HUES48 (cell line): ENCODE results near the gene DNAAF5.

Source experiments
- H3K27ac ChIP-seq: one replicate; pipeline ENCODE4 v1.7.0; 2013; ENCODE audit warnings: low read depth, low read length, inconsistent platforms
- H3K27me3 ChIP-seq: 2 replicates; pipeline ENCODE4 v1.6.1; 2013; ENCODE audit warnings: mild to moderate bottlenecking, low read length; ENCODE audit not compliant: control insufficient read depth, insufficient read depth
- H3K36me3 ChIP-seq: 2 replicates; pipeline ENCODE4 v1.6.1; 2013; ENCODE audit warnings: low read length; ENCODE audit not compliant: control insufficient read depth, insufficient read depth
- H3K4me1 ChIP-seq: 2 replicates; pipeline ENCODE4 v1.6.1; 2013; ENCODE audit warnings: mild to moderate bottlenecking, low read length; ENCODE audit not compliant: control insufficient read depth, insufficient read depth
- H3K4me3 ChIP-seq: 2 replicates; pipeline ENCODE4 v1.5.1; 2013; ENCODE audit warnings: mild to moderate bottlenecking, low read depth, low read length
- H3K9ac ChIP-seq: 2 replicates; pipeline ENCODE4 v1.6.1; 2013; ENCODE audit warnings: mild to moderate bottlenecking, low read depth, low read length, moderate library complexity
- H3K9me3 ChIP-seq: 2 replicates; pipeline ENCODE4 v1.6.1; 2013; ENCODE audit warnings: low read length; ENCODE audit not compliant: control insufficient read depth, insufficient read depth

Gene DNAAF5

GRCh38 chr7:707296-708000 lies 19.1 kb upstream of the DNAAF5 start:
- Histone ChIP-seq H3K9ac (no peak overlapping the region), H3K36me3 (peaks cover 12% of the 10 kb centered on the region), H3K9me3 (0 out of 2 replicates have a peak, but pooled peaks cover 3% of the 10 kb centered on the region), H3K4me1 (no peaks in the 10 kb centered on the region), H3K27me3 (no peaks in the 10 kb centered on the region), H3K27ac (no peak overlapping the region), H3K4me3 (no peak overlapping the region)

GRCh38 chr7:710161-710560 lies 16.3 kb upstream of the DNAAF5 start:
- Histone ChIP-seq H3K4me3 (no peak overlapping the region), H3K27ac (no peak overlapping the region)

GRCh38 chr7:711093-711921 lies 15.2 kb upstream of the DNAAF5 start:
- H3K27me3 ChIP-seq = no peaks in the 10 kb centered on the region
- no peak overlapping the region for H3K9ac ChIP-seq
- H3K36me3 ChIP-seq = peaks cover 13% of the 10 kb centered on the region
- H3K9me3 ChIP-seq = no peaks in the 10 kb centered on the region
- no peak overlapping the region for H3K27ac ChIP-seq
- H3K4me3 ChIP-seq = no peak overlapping the region; the same call in 1 of the 2 replicates
- H3K4me1 ChIP-seq = no peaks in the 10 kb centered on the region; the same call in 1 of the 2 replicates

More at GRCh38 chr7:710161-710560, 16.3 kb upstream of the DNAAF5 start:
- no peaks in the 10 kb centered on the region for H3K27me3 ChIP-seq
- H3K36me3 ChIP-seq = peaks cover 12% of the 10 kb centered on the region
- no peaks in the 10 kb centered on the region for H3K9me3 ChIP-seq
- H3K4me1 ChIP-seq = no peaks in the 10 kb centered on the region; the same call in 1 of the 2 replicates
- H3K9ac ChIP-seq = no peak overlapping the region

- H3K27ac ChIP-seq = no peak overlapping the region
- H3K4me1 ChIP-seq = no peaks in the 10 kb centered on the region; the same call in 1 of the 2 replicates
- H3K9me3 ChIP-seq = no peaks in the 10 kb centered on the region
- peak overlapping the region; percentile 46; the same call in 1 of the 2 replicates for H3K4me3 ChIP-seq
- H3K27me3 ChIP-seq = no peaks in the 10 kb centered on the region
- H3K36me3 ChIP-seq = peaks cover 16% of the 10 kb centered on the region
- H3K9ac ChIP-seq = no peak overlapping the region
Measured at GRCh38 chr7:711922-712380, 14.5 kb upstream of the DNAAF5 start.

GRCh38 chr7:712381-713138 lies 13.9 kb upstream of the DNAAF5 start:
- H3K4me3 ChIP-seq = peak overlapping the region; percentile 46
- H3K9ac ChIP-seq = no peak overlapping the region
- H3K36me3 ChIP-seq = peaks cover 10% of the 10 kb centered on the region; the same call in 1 of the 2 replicates
- H3K4me1 ChIP-seq = no peaks in the 10 kb centered on the region; the same call in 1 of the 2 replicates
- H3K27ac ChIP-seq = no peak overlapping the region
- H3K27me3 ChIP-seq = no peaks in the 10 kb centered on the region
- no peaks in the 10 kb centered on the region for H3K9me3 ChIP-seq

GRCh38 chr7:713139-713457 lies 13.4 kb upstream of the DNAAF5 start:
- no peak overlapping the region; the same call in 1 of the 2 replicates for H3K4me3 ChIP-seq
- H3K27me3 ChIP-seq = no peaks in the 10 kb centered on the region
- no peak overlapping the region for H3K9ac ChIP-seq
- no peak overlapping the region for H3K27ac ChIP-seq
- no peaks in the 10 kb centered on the region for H3K9me3 ChIP-seq
- no peaks in the 10 kb centered on the region; the same call in 1 of the 2 replicates for H3K4me1 ChIP-seq
- H3K36me3 ChIP-seq = peaks cover 9% of the 10 kb centered on the region; the same call in 1 of the 2 replicates

- Histone ChIP-seq H3K4me3 (no peak overlapping the region), H3K27me3 (no peaks in the 10 kb centered on the region), H3K9ac (no peak overlapping the region), H3K9me3 (no peaks in the 10 kb centered on the region), H3K27ac (no peak overlapping the region), H3K36me3 (peaks cover 9% of the 10 kb centered on the region; the same call in 1 of the 2 replicates), H3K4me1 (no peaks in the 10 kb centered on the region; the same call in 1 of the 2 replicates)
Measured at GRCh38 chr7:713488-714230, 12.8 kb upstream of the DNAAF5 start.

DNA sequence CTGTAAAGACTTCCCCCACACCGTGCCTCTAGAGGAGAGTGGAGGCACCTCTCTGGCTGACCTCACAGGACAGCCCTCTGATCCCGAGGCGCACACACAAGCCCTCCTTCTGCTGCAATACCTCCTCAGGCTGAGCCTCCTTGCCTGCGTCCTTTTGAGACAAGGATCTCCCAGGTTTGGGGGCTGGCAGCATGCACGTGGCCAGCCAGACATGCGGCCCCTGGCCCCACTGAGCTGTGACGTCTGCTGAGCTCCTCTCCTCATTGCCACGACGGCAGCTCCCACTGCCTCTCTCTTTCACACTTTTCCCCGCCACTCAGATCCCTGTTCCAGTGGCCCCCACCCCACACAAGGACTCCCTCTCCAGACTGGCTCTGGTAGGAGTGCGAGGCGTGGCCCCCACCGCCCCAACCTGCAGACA lies 12.2 kb upstream of the DNAAF5 start:
- Histone ChIP-seq H3K27ac (no peak overlapping the region), H3K4me1 (no peaks in the 10 kb centered on the region; the same call in 1 of the 2 replicates), H3K9me3 (no peaks in the 10 kb centered on the region), H3K36me3 (peaks cover 9% of the 10 kb centered on the region; the same call in 1 of the 2 replicates), H3K27me3 (no peaks in the 10 kb centered on the region), H3K4me3 (no peak overlapping the region), H3K9ac (no peak overlapping the region)

GRCh38 chr7:716222-716621 lies 10.3 kb upstream of the DNAAF5 start:
- Histone ChIP-seq H3K9me3 (no peaks in the 10 kb centered on the region), H3K27me3 (no peaks in the 10 kb centered on the region), H3K36me3 (0 out of 2 replicates have a peak, but pooled peaks cover 6% of the 10 kb centered on the region), H3K27ac (no peak overlapping the region), H3K9ac (no peak overlapping the region), H3K4me3 (no peak overlapping the region), H3K4me1 (no peaks in the 10 kb centered on the region; the same call in 1 of the 2 replicates)

GRCh38 chr7:716636-717035 lies 9.9 kb upstream of the DNAAF5 start:
- Histone ChIP-seq H3K4me1 (no peaks in the 10 kb centered on the region; the same call in 1 of the 2 replicates), H3K27ac (no peak overlapping the region), H3K4me3 (no peak overlapping the region), H3K27me3 (no peaks in the 10 kb centered on the region), H3K9ac (no peak overlapping the region), H3K9me3 (peaks cover 2% of the 10 kb centered on the region), H3K36me3 (0 out of 2 replicates have a peak, but pooled peaks cover 6% of the 10 kb centered on the region)
